Measurements from ENCODE around the gene PRR12. TPM values are rescaled to one million over a fixed set of nuclear protein-coding genes. Genes with fewer than 3 reads are reported as not detected.
A peak's percentile ranks its signal among the peaks of the same experiment; 100 is the strongest.

PRR12 gene
- total and polyA plus RNA-seq, 9 donors: 2.8 to 44.1 (median 30.1) TPM

- H3K4me1 ChIP-seq (ENCODE audit: insufficient read depth): no peaks in the 10 kb centered on the region
- H3K36me3 ChIP-seq: no peaks in the 10 kb centered on the region
- intact Hi-C loops (cut with DNase I): no loop called here
- H3K9me3 ChIP-seq: no peaks in the 10 kb centered on the region
- no peak overlapping the region for H3K27ac ChIP-seq
- no peak overlapping the region for H3K4me3 ChIP-seq
- WGBS, 3 donors: 52 to 64% (median 54%) methylated on average over 27 of the region's 27 CpGs
- DNase-seq: no peak
- no peaks in the 10 kb centered on the region for H3K27me3 ChIP-seq
- TF ChIP-seq CTCF (IDR thresholded peaks at IDR 0.05) (no peak), EP300 (IDR thresholded peaks at IDR 0.05) (no peak), POLR2A (IDR thresholded peaks at IDR 0.05) (no peak)
Observed at GRCh38 chr19:49624967-49625910, 34.3 kb downstream of the PRR12 start.

GRCh38 chr19:49626226-49626625, 35.2 kb downstream of the PRR12 start:
- intact Hi-C loops (cut with DNase I): no loop called here
- H3K36me3 ChIP-seq: no peaks in the 10 kb centered on the region
- H3K9me3 ChIP-seq: no peaks in the 10 kb centered on the region
- H3K4me1 ChIP-seq (ENCODE audit: insufficient read depth): no peaks in the 10 kb centered on the region
- H3K27me3 ChIP-seq: no peaks in the 10 kb centered on the region
- DNase-seq: no peak
- no peak overlapping the region for H3K4me3 ChIP-seq
- TF ChIP-seq POLR2A (IDR thresholded peaks at IDR 0.05) (no peak), EP300 (IDR thresholded peaks at IDR 0.05) (no peak), CTCF (IDR thresholded peaks at IDR 0.05) (no peak)
- WGBS, 3 donors: 65 to 72% (median 66%) methylated on average over 11 of the region's 11 CpGs
- no peak overlapping the region for H3K27ac ChIP-seq

GRCh38 chr19:49629659-49630058, 38.7 kb downstream of the PRR12 start:
- WGBS, 3 donors: 83 to 93% (median 90%) methylated on average over 9 of the region's 9 CpGs
- H3K27me3 ChIP-seq: no peaks in the 10 kb centered on the region
- intact Hi-C loops (cut with DNase I): no loop called here
- H3K27ac ChIP-seq: no peak overlapping the region
- DNase-seq: no peak
- H3K4me1 ChIP-seq (ENCODE audit: insufficient read depth): no peaks in the 10 kb centered on the region
- TF ChIP-seq CTCF (IDR thresholded peaks at IDR 0.05) (no peak), POLR2A (IDR thresholded peaks at IDR 0.05) (no peak), EP300 (IDR thresholded peaks at IDR 0.05) (no peak)
- H3K36me3 ChIP-seq: no peaks in the 10 kb centered on the region
- H3K4me3 ChIP-seq: no peak overlapping the region
- no peaks in the 10 kb centered on the region for H3K9me3 ChIP-seq

GRCh38 chr19:49631014-49631588, 40.1 kb downstream of the PRR12 start:
- intact Hi-C loops (cut with DNase I): no loop called here
- DNase-seq: no peak
- Histone ChIP-seq H3K4me1 (ENCODE audit: insufficient read depth) (no peaks in the 10 kb centered on the region), H3K36me3 (no peaks in the 10 kb centered on the region), H3K9me3 (no peaks in the 10 kb centered on the region), H3K27me3 (no peaks in the 10 kb centered on the region), H3K4me3 (no peak overlapping the region), H3K27ac (peak overlapping the region in 1 of 2 donors; percentile 21)
- TF ChIP-seq EP300 (IDR thresholded peaks at IDR 0.05): no peak
- TF ChIP-seq POLR2A (IDR thresholded peaks at IDR 0.05): no peak
- WGBS, 3 donors: 25 to 40% (median 29%) methylated on average over 9 of the region's 9 CpGs
